ENCODE data around the gene GPR132. TPM values are rescaled to one million over a fixed set of nuclear protein-coding genes. Genes with fewer than 3 reads are reported as not detected.
"Not testable (repeated sequence)": the region's sequence is repeated elsewhere in the genome, so short reads cannot be mapped to it uniquely, and the experiment has no call there.

GPR132 gene
- total and polyA plus RNA-seq, 7 donors: 0.60 to 8.4 (median 1.9) TPM

DNA sequence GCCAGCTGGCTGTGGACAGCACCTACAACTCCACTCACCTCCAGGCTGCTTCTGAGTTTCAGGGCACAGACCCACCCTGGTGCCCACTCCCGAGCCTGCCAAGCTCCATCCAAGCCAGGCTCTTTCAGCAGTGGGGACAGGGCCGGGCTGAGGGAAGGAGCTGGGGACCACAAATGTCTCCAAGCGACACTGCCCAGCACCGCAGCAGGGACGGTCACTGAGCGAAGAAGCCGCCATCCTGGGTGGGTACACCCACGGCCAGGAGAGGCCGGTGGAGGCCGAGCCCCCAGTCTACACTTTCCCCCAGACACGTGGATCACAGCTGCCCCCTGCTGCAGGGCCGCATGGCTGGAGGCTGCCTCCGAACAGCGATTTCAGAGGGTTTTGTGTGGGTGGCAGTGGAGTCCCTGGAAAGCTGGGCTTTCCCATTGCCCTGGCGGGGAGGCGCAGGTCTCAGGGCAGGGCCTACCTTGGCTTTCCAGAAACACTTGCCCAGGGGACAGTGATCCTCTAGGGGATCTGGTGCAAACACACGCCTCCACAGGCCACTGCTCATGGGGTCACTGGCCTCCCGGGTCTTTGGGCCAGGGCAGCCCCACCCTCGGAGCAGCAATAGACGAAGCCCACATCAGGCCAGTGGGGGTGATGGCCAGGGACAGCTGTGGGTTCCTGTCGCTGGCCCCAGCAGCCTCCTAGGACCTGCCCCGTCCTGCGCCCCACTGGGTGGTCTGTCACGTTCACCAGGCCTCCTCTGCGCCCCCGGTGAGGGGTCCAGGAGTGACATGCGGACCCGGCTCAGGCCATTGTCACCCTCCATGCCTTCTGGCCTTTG is 1.2 kb upstream of the GPR132 start:
- H3K27ac ChIP-seq: no peak overlapping the region
- DNase-seq: no peak
- peaks cover 4 to 51% (median 8%) of the 10 kb centered on the region in 3 donors for H3K27me3 ChIP-seq
- intact Hi-C loops (cut with DNase I): no loop called here
- WGBS, 2 donors: 86% methylated on average over 28 of the region's 28 CpGs
- H3K4me1 ChIP-seq: no peaks in the 10 kb centered on the region
- no peak overlapping the region for H3K4me3 ChIP-seq
- no peaks in the 10 kb centered on the region for H3K9me3 ChIP-seq
- no peak for TF ChIP-seq CTCF (IDR thresholded peaks at IDR 0.05)
- no peak for TF ChIP-seq EP300 (IDR thresholded peaks at IDR 0.05)
- no peaks in the 10 kb centered on the region for H3K36me3 ChIP-seq

- Histone ChIP-seq H3K27me3 (peaks cover 0 to 34% (median under 1%) of the 10 kb centered on the region in 3 donors), H3K27ac (peak overlapping the region; percentile 22 to 63 (median 36)), H3K4me1 (peaks cover 0 to 5% (median 2%) of the 10 kb centered on the region in 4 donors), H3K9me3 (no peaks in the 10 kb centered on the region), H3K4me3 (peak overlapping the region in 2 of 4 donors; percentile 19 to 32), H3K36me3 (no peaks in the 10 kb centered on the region)
- TF ChIP-seq CTCF (IDR thresholded peaks at IDR 0.05) (no peak), POLR2A (IDR thresholded peaks at IDR 0.05) (no peak), EP300 (IDR thresholded peaks at IDR 0.05) (no peak), POLR2AphosphoS5 (IDR thresholded peaks at IDR 0.05) (no peak)
- 35 to 42% methylated on average over 12 of the region's 12 CpGs for WGBS, 2 donors
- intact Hi-C loops (cut with DNase I): no loop called here
- DNase-seq: peak; percentile 67
These were observed 498 bp downstream of the GPR132 start for GRCh38 chr14:105064721-105065143.

DNA sequence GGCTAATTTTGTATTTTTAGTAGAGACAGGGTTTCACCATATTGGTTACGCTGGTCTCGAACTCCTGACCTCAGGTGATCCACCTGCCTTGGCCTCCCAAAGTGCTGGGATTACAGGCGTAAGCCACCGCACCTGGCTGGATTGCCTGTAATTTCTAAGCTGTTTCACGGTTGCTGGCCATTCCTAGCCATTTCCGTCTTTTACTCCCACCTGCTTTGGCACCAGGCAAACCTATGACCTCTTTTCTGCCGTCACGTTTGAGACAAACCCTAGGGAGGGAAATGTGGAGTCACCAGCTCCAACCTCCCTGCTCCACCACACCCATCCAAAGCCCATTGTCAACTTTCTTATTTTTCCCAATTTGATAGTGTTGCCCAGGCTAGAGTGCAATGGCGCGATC is 1.2 kb downstream of the GPR132 start:
- intact Hi-C loops (cut with DNase I): no loop called here
- no peak for TF ChIP-seq POLR2A (IDR thresholded peaks at IDR 0.05)
- no peak for TF ChIP-seq POLR2AphosphoS5 (IDR thresholded peaks at IDR 0.05)
- TF ChIP-seq EP300 (IDR thresholded peaks at IDR 0.05): no peak
- TF ChIP-seq CTCF (IDR thresholded peaks at IDR 0.05): no peak
- H3K9me3 ChIP-seq: no peaks in the 10 kb centered on the region
- 80% methylated on average over 10 of the region's 10 CpGs for WGBS, 2 donors
- no peak for DNase-seq
- peak overlapping the region; percentile 1 to 63 (median 36) for H3K27ac ChIP-seq
- H3K27me3 ChIP-seq: peaks cover 0 to 27% (median 0%) of the 10 kb centered on the region in 3 donors
- no peak overlapping the region for H3K4me3 ChIP-seq
- no peaks in the 10 kb centered on the region for H3K36me3 ChIP-seq
- H3K4me1 ChIP-seq: peaks cover 0 to 12% (median 9%) of the 10 kb centered on the region in 4 donors

- 71 to 73% methylated on average over 10 of the region's 10 CpGs for WGBS, 2 donors
These were observed 1.7 kb downstream of the GPR132 start for GRCh38 chr14:105063506-105063905.

GRCh38 chr14:105063056-105063455 is 2.2 kb downstream of the GPR132 start:
- intact Hi-C loops (cut with DNase I): no loop called here
- Histone ChIP-seq H3K36me3 (no peaks in the 10 kb centered on the region), H3K27ac (peak overlapping the region in 1 of 4 donors; percentile 63), H3K9me3 (no peaks in the 10 kb centered on the region), H3K4me1 (peaks cover 0 to 19% (median 15%) of the 10 kb centered on the region in 4 donors), H3K4me3 (no peak overlapping the region), H3K27me3 (peaks cover 0 to 17% (median 0%) of the 10 kb centered on the region in 3 donors)
- TF ChIP-seq POLR2AphosphoS5 (IDR thresholded peaks at IDR 0.05) (no peak), EP300 (IDR thresholded peaks at IDR 0.05) (no peak), POLR2A (IDR thresholded peaks at IDR 0.05) (no peak), CTCF (IDR thresholded peaks at IDR 0.05) (no peak)
- 81 to 84% methylated on average over 10 of the region's 10 CpGs for WGBS, 2 donors
- no peak for DNase-seq

More at GRCh38 chr14:105063506-105063905, 1.7 kb downstream of the GPR132 start:
- Histone ChIP-seq H3K27me3 (peaks cover 0 to 22% (median 0%) of the 10 kb centered on the region in 3 donors), H3K4me1 (peaks cover 0 to 17% (median 14%) of the 10 kb centered on the region in 4 donors), H3K27ac (peak overlapping the region in 1 of 4 donors; percentile 63)
- H3K9me3 ChIP-seq; H3K4me3 ChIP-seq; intact Hi-C loops (cut with DNase I); H3K36me3 ChIP-seq: not testable (repeated sequence)
- DNase-seq: peak; percentile 62
